ENCODE data around the gene CHCHD4. TPM values are rescaled to one million over a fixed set of nuclear protein-coding genes. Genes with fewer than 3 reads are reported as not detected.

Gene CHCHD4
- polyA plus RNA-seq, 2 of the 4 experiments (the other 2 are of a cell fraction): 37.3 to 48.8 TPM

DNA sequence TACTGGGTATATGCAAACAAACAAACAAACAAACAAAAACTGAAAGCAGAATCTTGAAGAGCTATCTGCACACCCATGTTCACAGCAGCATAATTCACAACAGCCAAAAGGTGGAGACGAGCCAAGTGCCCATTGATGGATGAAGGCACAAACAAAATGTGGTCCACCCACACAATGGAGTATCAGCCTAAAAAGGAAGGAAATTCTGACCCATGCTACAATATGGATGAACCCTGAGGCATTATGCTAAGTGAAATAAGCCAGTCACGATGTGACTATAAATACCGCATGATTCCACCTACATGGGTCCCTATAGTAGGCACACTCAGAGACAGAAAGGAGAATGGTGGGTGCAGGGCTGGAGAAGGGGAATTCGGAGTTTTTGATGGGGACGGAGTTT lies 29.6 kb upstream of the CHCHD4 start (continued):
- TF ChIP-seq, protein P1, sequence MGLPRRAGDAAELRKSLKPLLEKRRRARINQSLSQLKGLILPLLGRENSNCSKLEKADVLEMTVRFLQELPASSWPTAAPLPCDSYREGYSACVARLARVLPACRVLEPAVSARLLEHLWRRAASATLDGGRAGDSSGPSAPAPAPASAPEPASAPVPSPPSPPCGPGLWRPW (IDR thresholded peaks at IDR 0.05): no peak
- TF ChIP-seq, protein P2, sequence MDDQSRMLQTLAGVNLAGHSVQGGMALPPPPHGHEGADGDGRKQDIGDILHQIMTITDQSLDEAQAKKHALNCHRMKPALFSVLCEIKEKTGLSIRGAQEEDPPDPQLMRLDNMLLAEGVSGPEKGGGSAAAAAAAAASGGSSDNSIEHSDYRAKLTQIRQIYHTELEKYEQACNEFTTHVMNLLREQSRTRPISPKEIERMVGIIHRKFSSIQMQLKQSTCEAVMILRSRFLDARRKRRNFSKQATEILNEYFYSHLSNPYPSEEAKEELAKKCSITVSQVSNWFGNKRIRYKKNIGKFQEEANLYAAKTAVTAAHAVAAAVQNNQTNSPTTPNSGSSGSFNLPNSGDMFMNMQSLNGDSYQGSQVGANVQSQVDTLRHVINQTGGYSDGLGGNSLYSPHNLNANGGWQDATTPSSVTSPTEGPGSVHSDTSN (IDR thresholded peaks at IDR 0.05): no peak

DNA sequence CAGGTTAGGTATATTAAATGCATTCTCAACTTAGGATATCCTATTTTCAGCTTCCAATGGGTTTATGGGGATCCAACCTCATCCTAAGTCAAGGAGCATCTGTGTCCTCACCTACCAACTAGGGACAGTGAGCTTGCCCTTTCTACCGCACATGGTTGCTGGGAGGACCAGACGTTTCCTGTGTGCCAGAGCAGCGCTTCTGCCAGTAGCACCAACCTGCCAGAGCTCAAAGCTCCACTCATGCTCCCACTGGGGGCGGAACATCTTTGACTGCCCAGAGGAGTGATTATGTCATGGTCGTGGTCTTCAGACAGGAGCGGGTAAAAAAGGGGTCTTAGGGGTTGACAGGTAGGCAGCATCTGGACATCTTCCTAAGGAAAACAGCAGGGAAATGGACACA lies 29.0 kb upstream of the CHCHD4 start:
- CTCF ChIA-PET: interaction anchor here (1.0 to 3.6 kb wide), 5 partner anchors 9 to 50 kb away, joined by 3 to 17 read pairs (median 5); no protein-coding TSS in a partner anchor
- POLR2A ChIA-PET: interaction anchor here (0.7 to 2.0 kb wide), 2 partner anchors 14 to 25 kb away, joined by 3 to 10 read pairs; partner anchors contain the start of genes LSM3 and XPC
- 98% methylated on average over 6 of the region's 6 CpGs for WGBS (ENCODE audit: missing lambda C conversion rate)

DNA sequence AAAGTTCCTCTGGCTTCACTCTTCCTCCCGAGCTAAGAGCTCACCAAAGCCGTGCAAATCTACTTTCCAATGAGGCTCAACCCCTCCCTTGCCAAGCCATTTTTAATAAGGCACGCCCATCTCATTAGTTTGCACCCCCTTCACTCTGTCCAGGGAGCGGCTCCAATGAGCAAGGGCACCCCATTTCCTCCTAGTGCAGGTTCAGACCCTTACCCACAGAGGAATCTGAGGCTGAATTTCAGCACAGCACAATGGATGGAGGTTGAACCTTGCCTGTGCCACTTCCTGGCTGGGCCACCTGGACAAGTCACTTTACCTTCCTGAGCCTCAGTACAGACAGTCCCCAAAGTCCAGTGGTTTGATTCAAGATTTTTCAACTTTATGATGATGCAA lies 28.3 kb upstream of the CHCHD4 start:
- Histone ChIP-seq H3K27ac (no peak overlapping the region), H3K4me2 (no peak overlapping the region), H3K9me3 (no peaks in the 10 kb centered on the region), H3K4me3 (no peak overlapping the region), H3K4me1 (no peaks in the 10 kb centered on the region)
- FAIRE-seq: no peak
- TF ChIP-seq EHF (CRISPR knock-in tag; IDR thresholded peaks at IDR 0.05) (no peak), BHLHE40 (IDR thresholded peaks at IDR 0.05; ENCODE audit: low read depth, low read length) (no peak), MAZ (IDR thresholded peaks at IDR 0.05; ENCODE audit: borderline replicate concordance, low read depth, low read length) (no peak), CBX8 (IDR thresholded peaks at IDR 0.05) (no peak), RFX5 (IDR thresholded peaks at IDR 0.05) (no peak), MAFK (IDR thresholded peaks at IDR 0.05; ENCODE audit: partially characterized antibody) (no peak), PHF8 (IDR thresholded peaks at IDR 0.05; ENCODE audit: borderline replicate concordance, low read depth) (no peak), CHD2 (IDR thresholded peaks at IDR 0.05; ENCODE audit: low read length, partially characterized antibody) (no peak), JUNB (IDR thresholded peaks at IDR 0.05) (no peak), RNF2 (IDR thresholded peaks at IDR 0.05; ENCODE audit: borderline replicate concordance, low read depth) (no peak), ZSCAN20 (CRISPR knock-in tag; IDR thresholded peaks at IDR 0.05) (no peak), GATA3 (IDR thresholded peaks at IDR 0.05; ENCODE audit: borderline replicate concordance) (no peak), HEYL (CRISPR knock-in tag; IDR thresholded peaks at IDR 0.05) (no peak)
- TF ChIP-seq, protein P3, sequence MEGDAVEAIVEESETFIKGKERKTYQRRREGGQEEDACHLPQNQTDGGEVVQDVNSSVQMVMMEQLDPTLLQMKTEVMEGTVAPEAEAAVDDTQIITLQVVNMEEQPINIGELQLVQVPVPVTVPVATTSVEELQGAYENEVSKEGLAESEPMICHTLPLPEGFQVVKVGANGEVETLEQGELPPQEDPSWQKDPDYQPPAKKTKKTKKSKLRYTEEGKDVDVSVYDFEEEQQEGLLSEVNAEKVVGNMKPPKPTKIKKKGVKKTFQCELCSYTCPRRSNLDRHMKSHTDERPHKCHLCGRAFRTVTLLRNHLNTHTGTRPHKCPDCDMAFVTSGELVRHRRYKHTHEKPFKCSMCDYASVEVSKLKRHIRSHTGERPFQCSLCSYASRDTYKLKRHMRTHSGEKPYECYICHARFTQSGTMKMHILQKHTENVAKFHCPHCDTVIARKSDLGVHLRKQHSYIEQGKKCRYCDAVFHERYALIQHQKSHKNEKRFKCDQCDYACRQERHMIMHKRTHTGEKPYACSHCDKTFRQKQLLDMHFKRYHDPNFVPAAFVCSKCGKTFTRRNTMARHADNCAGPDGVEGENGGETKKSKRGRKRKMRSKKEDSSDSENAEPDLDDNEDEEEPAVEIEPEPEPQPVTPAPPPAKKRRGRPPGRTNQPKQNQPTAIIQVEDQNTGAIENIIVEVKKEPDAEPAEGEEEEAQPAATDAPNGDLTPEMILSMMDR (IDR thresholded peaks at IDR 0.05): no peak
- TF ChIP-seq, protein P4, sequence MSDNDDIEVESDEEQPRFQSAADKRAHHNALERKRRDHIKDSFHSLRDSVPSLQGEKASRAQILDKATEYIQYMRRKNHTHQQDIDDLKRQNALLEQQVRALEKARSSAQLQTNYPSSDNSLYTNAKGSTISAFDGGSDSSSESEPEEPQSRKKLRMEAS (IDR thresholded peaks at IDR 0.05): no peak
- TF ChIP-seq, protein P2 (IDR thresholded peaks at IDR 0.05): no peak
- TF ChIP-seq, protein P1 (IDR thresholded peaks at IDR 0.05): no peak
- TF ChIP-seq, protein P5, sequence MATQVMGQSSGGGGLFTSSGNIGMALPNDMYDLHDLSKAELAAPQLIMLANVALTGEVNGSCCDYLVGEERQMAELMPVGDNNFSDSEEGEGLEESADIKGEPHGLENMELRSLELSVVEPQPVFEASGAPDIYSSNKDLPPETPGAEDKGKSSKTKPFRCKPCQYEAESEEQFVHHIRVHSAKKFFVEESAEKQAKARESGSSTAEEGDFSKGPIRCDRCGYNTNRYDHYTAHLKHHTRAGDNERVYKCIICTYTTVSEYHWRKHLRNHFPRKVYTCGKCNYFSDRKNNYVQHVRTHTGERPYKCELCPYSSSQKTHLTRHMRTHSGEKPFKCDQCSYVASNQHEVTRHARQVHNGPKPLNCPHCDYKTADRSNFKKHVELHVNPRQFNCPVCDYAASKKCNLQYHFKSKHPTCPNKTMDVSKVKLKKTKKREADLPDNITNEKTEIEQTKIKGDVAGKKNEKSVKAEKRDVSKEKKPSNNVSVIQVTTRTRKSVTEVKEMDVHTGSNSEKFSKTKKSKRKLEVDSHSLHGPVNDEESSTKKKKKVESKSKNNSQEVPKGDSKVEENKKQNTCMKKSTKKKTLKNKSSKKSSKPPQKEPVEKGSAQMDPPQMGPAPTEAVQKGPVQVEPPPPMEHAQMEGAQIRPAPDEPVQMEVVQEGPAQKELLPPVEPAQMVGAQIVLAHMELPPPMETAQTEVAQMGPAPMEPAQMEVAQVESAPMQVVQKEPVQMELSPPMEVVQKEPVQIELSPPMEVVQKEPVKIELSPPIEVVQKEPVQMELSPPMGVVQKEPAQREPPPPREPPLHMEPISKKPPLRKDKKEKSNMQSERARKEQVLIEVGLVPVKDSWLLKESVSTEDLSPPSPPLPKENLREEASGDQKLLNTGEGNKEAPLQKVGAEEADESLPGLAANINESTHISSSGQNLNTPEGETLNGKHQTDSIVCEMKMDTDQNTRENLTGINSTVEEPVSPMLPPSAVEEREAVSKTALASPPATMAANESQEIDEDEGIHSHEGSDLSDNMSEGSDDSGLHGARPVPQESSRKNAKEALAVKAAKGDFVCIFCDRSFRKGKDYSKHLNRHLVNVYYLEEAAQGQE (IDR thresholded peaks at IDR 0.05): no peak
- no peak for DNase-seq (ENCODE audit: low read depth in 1 of 2, low spot score in 1 of 2)
- CTCF ChIA-PET: interaction anchor here (1.0 to 3.6 kb wide), 7 partner anchors 10 to 50 kb away, joined by 3 to 17 read pairs (median 4); no protein-coding TSS in a partner anchor
- ATAC-seq: no peak
- POLR2A ChIA-PET: interaction anchor here (2.0 kb wide), 1 partner anchor 26 kb away, joined by 10 read pairs; the partner anchor contains the start of genes LSM3 and XPC
- 91% methylated on average over 4 of the region's 4 CpGs for WGBS (ENCODE audit: missing lambda C conversion rate)

More for the DNA sequence above, 29.0 kb upstream of the CHCHD4 start:
- H3K4me1 ChIP-seq: no peaks in the 10 kb centered on the region
- FAIRE-seq: no peak
- H3K27ac ChIP-seq: no peak overlapping the region
- no peaks in the 10 kb centered on the region for H3K9me3 ChIP-seq
- ATAC-seq: no peak
- TF ChIP-seq, protein P2 (IDR thresholded peaks at IDR 0.05): no peak
- TF ChIP-seq, protein P6, sequence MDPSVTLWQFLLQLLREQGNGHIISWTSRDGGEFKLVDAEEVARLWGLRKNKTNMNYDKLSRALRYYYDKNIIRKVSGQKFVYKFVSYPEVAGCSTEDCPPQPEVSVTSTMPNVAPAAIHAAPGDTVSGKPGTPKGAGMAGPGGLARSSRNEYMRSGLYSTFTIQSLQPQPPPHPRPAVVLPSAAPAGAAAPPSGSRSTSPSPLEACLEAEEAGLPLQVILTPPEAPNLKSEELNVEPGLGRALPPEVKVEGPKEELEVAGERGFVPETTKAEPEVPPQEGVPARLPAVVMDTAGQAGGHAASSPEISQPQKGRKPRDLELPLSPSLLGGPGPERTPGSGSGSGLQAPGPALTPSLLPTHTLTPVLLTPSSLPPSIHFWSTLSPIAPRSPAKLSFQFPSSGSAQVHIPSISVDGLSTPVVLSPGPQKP (IDR thresholded peaks at IDR 0.05; ENCODE audit: low read depth, low read length): no peak
- no peak for TF ChIP-seq EHF (CRISPR knock-in tag; IDR thresholded peaks at IDR 0.05)
- TF ChIP-seq FOSL2 (IDR thresholded peaks at IDR 0.05): no peak
- no peak for TF ChIP-seq FOSL2 (CRISPR knock-in tag; IDR thresholded peaks at IDR 0.05)
- TF ChIP-seq MAFK (IDR thresholded peaks at IDR 0.05; ENCODE audit: partially characterized antibody): no peak
- DNase-seq (ENCODE audit: low read depth in 1 of 2, low spot score in 1 of 2): no peak
- no peak overlapping the region for H3K4me3 ChIP-seq
- no peak overlapping the region for H3K4me2 ChIP-seq
